CD4-positive, alpha-beta memory T cell (primary cell): ENCODE measurements around the gene AHNAK. TPM values are rescaled to one million over a fixed set of nuclear protein-coding genes. Genes with fewer than 3 reads are reported as not detected.

ENCODE experiments used
- CTCF ChIA-PET: fragments of 350-600 bp; sonication (Branson Sonifier 250); formaldehyde crosslinking; loops from one replicate; lab custom pipeline; 2021; ENCODE audit warnings: inconsistent platforms; ENCODE audit not compliant: partially characterized antibody; lab: Charles Lee
- POLR2A ChIA-PET: fragments of 350-600 bp; sonication (Branson Sonifier 250); formaldehyde crosslinking; loops from one replicate; lab custom pipeline; 2021; ENCODE audit not compliant: partially characterized antibody; lab: Charles Lee
- DNase-seq, 5 donors: peaks; one replicate each; pipeline versions ENCODE4 v3.0.0 to v3.0.0-alpha.2; 2020 to 2022; ENCODE audit warnings: mixed read lengths in 1 of 5
- H3K27ac ChIP-seq: one replicate; pipeline ENCODE4 v1.7.0; 2013; ENCODE audit warnings: low read depth, low read length
- H3K27me3 ChIP-seq: 2 replicates; pipeline ENCODE4 v1.7.0; 2013; ENCODE audit warnings: mild to moderate bottlenecking, low read length, moderate library complexity; ENCODE audit not compliant: insufficient read depth
- H3K36me3 ChIP-seq: 2 replicates; pipeline ENCODE4 v1.7.0; 2013; ENCODE audit warnings: mild to moderate bottlenecking, low read length, moderate library complexity; ENCODE audit not compliant: insufficient read depth
- H3K4me1 ChIP-seq: 2 replicates; pipeline ENCODE4 v1.7.0; 2013; ENCODE audit warnings: mild to moderate bottlenecking, low read length, moderate library complexity; ENCODE audit not compliant: insufficient read depth
- H3K4me3 ChIP-seq, 2 donors: one replicate each; pipeline ENCODE4 v1.7.0; 2013; ENCODE audit warnings: low read length in 2 of 2, mild to moderate bottlenecking in 1 of 2
- H3K9me3 ChIP-seq, 2 donors: one replicate each; pipeline ENCODE4 v1.7.0; 2013; ENCODE audit warnings: low read length in 2 of 2, control low read depth in 1 of 2; ENCODE audit not compliant: control insufficient read depth in 1 of 2
- H3K27ac Mint-ChIP-seq, 7 donors: one replicate each; pipeline ENCODE4 v1.8.0; 2020 to 2021; ENCODE audit warnings: mixed read lengths in 7 of 7, mild to moderate bottlenecking in 6 of 7, inconsistent platforms in 3 of 7, moderate library complexity in 3 of 7
- H3K27me3 Mint-ChIP-seq, 2 donors: one replicate each; pipeline ENCODE4 v1.8.0; 2020 to 2021; ENCODE audit warnings: mixed read lengths in 2 of 2
- H3K36me3 Mint-ChIP-seq, 2 donors: one replicate each; pipeline ENCODE4 v1.8.0; 2020 to 2021; ENCODE audit warnings: mixed read lengths in 2 of 2, inconsistent platforms in 1 of 2, mild to moderate bottlenecking in 1 of 2
- H3K4me1 Mint-ChIP-seq, 4 donors: one replicate each; pipeline ENCODE4 v1.8.0; 2020 to 2021; ENCODE audit warnings: mixed read lengths in 4 of 4, mild to moderate bottlenecking in 1 of 4
- H3K4me3 Mint-ChIP-seq, 8 donors: one replicate each; pipeline ENCODE4 v1.8.0; 2020 to 2021; ENCODE audit warnings: mixed read lengths in 8 of 8, mild to moderate bottlenecking in 7 of 8, moderate library complexity in 6 of 8, inconsistent platforms in 3 of 8
- H3K9me3 Mint-ChIP-seq, 8 donors: one replicate each; pipeline ENCODE4 v1.8.0; 2020 to 2021; ENCODE audit warnings: mixed read lengths in 8 of 8, mild to moderate bottlenecking in 5 of 8, inconsistent platforms in 3 of 8, moderate library complexity in 1 of 8
- intact Hi-C: fragments of 100-400 bp; cut with micrococcal nuclease; formaldehyde crosslinking; loops from one replicate; pipeline ENCODE4 v1.15.1; 2023
- polyA plus RNA-seq, 2 donors: library from polyadenylated mRNA; unstranded; fragments of 300-500 nt; fragmentation: Illumina TruSeq; gene quantifications; one replicate each; pipeline ENCODE4 v1.2.3, GENCODE V29; 2021
- total RNA-seq, 2 experiments: library from RNA; stranded (reverse); gene quantifications; one replicate each; pipeline ENCODE4 v1.2.3, GENCODE V29; 2021

The AHNAK gene
- total and polyA plus RNA-seq, 4 experiments from 2014 or later, result 23.5 to 573 (median 372) TPM

- ChIA-PET CTCF (interaction anchor here (1.0 to 2.7 kb wide), 5 partner anchors 8 to 123 kb away, joined by 4 to 20 read pairs (median 6); no protein-coding TSS in a partner anchor), POLR2A (interaction anchor here (0.8 to 16.0 kb wide), 5 partner anchors 7 to 123 kb away, joined by 3 to 751 read pairs (median 10); partner anchors contain the start of genes EEF1G and TUT1)
- H3K4me3 Mint-ChIP-seq, result peak overlapping the region; percentile 83 to 99 (median 88)
- DNase-seq, result peak in 1 of 5 donors; percentile 44
- Histone ChIP-seq H3K4me3 (no peak overlapping the region), H3K36me3 (no peaks in the 10 kb centered on the region), H3K9me3 (no peaks in the 10 kb centered on the region), H3K27ac (peak overlapping the region; percentile 97), H3K4me1 (peaks cover 70% of the 10 kb centered on the region), H3K27me3 (no peaks in the 10 kb centered on the region)
- H3K9me3 Mint-ChIP-seq, result peaks cover 0 to 4% (median 0%) of the 10 kb centered on the region in 8 donors
- H3K27me3 Mint-ChIP-seq, result peaks cover 0 to 2% of the 10 kb centered on the region in 2 donors
- H3K27ac Mint-ChIP-seq, result peak overlapping the region; percentile 83 to 99 (median 96)
- H3K36me3 Mint-ChIP-seq, result peaks cover 0 to 38% of the 10 kb centered on the region in 2 donors
- intact Hi-C loops, result no loop called here
- H3K4me1 Mint-ChIP-seq, result peaks cover 43 to 85% (median 58%) of the 10 kb centered on the region in 4 donors
Observed at GRCh38 chr11:62547691-62548281, 1.2 kb upstream of the AHNAK start.

- Histone ChIP-seq H3K4me3 (peak overlapping the region in 1 of 2 donors; percentile 91), H3K27me3 (no peaks in the 10 kb centered on the region), H3K27ac (peak overlapping the region; percentile 97), H3K36me3 (no peaks in the 10 kb centered on the region), H3K4me1 (peaks cover 70% of the 10 kb centered on the region), H3K9me3 (no peaks in the 10 kb centered on the region)
- peak overlapping the region; percentile 83 to 99 (median 88) for H3K4me3 Mint-ChIP-seq
- H3K27ac Mint-ChIP-seq, result peak overlapping the region; percentile 86 to 99 (median 96)
- DNase-seq, result no peak
- H3K4me1 Mint-ChIP-seq, result peaks cover 43 to 85% (median 58%) of the 10 kb centered on the region in 4 donors
- POLR2A ChIA-PET, result interaction anchor here (0.7 to 16.0 kb wide), 12 partner anchors 9 to 308 kb away, joined by 3 to 751 read pairs (median 4); partner anchors contain the start of genes C11orf98, CSKMT, EEF1G and LBHD1
- peaks cover 0 to 4% (median 0%) of the 10 kb centered on the region in 8 donors for H3K9me3 Mint-ChIP-seq
- H3K36me3 Mint-ChIP-seq, result peaks cover 0 to 41% of the 10 kb centered on the region in 2 donors
- peaks cover 0 to 2% of the 10 kb centered on the region in 2 donors for H3K27me3 Mint-ChIP-seq
- intact Hi-C loops, result loop anchor here (1.0 kb wide), 1 partner anchor 9 kb away; no protein-coding TSS in a partner anchor
- CTCF ChIA-PET, result interaction anchor here (1.0 to 2.7 kb wide), 4 partner anchors 9 to 122 kb away, joined by 5 to 20 read pairs (median 8); no protein-coding TSS in a partner anchor
Observed at GRCh38 chr11:62546929-62547625, 471 bp upstream of the AHNAK start.

DNA sequence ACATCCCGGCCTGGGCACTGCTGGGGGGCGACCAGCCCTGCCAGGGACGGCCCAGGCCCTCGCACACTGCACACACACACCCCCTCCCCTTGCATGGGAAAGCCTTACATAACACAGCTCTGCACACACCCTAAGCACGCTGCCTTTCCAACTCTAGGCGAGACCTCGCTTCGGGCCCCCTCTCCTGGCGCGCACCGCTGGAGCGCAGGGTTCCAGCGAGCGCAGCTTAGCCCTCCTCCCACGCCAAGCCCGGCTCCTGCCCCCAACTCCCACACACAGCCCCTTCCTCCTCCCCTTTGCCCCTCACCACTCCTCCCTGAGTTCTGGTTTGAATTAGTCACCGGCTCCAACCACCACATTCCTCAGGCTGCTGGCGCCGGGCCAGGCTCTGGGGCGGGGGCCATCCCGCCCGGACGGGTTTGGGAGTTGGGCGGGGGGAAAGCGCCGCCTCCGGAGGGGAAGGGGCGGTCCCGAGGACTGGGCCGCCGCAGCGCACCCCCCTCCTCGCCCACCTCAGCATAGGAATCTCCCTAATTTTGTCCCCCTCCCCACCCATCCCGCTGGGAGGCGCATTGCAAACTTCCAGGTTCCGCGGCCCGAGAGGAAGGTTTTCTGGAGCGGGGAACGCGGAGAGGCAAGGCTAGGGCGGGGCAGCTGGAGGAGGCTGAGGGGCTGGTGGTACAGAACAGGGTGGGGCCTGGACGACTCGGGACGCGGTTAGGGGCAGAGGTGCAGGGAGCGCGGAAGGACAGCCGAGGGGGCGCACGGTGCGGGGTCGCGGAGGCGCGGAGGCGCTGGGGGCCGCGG, 966 bp downstream of the AHNAK start:
- CTCF ChIA-PET, result interaction anchor here (5.1 to 13.4 kb wide), 3 partner anchors 10 to 121 kb away, joined by 24 to 450 read pairs (median 151); no protein-coding TSS in a partner anchor
- POLR2A ChIA-PET, result interaction anchor here (0.6 to 16.0 kb wide), 12 partner anchors 10 to 1661 kb away, joined by 3 to 751 read pairs (median 4); partner anchors contain the start of genes EEF1G, FERMT3, LBHD1 and TUT1
- Histone ChIP-seq H3K4me3 (peak overlapping the region; percentile 91 to 94), H3K27ac (peak overlapping the region; percentile 97), H3K36me3 (no peaks in the 10 kb centered on the region), H3K27me3 (no peaks in the 10 kb centered on the region), H3K4me1 (peaks cover 70% of the 10 kb centered on the region), H3K9me3 (no peaks in the 10 kb centered on the region)
- peak overlapping the region; percentile 97 to 99 (median 98) for H3K27ac Mint-ChIP-seq
- peaks cover 43 to 85% (median 60%) of the 10 kb centered on the region in 4 donors for H3K4me1 Mint-ChIP-seq
- intact Hi-C loops, result loop anchor here (1.0 kb wide), 1 partner anchor 11 kb away; no protein-coding TSS in a partner anchor
- H3K4me3 Mint-ChIP-seq, result peak overlapping the region; percentile 97 to 99 (median 98)
- no peaks in the 10 kb centered on the region for H3K9me3 Mint-ChIP-seq
- peaks cover 10 to 49% of the 10 kb centered on the region in 2 donors for H3K36me3 Mint-ChIP-seq
- H3K27me3 Mint-ChIP-seq, result no peaks in the 10 kb centered on the region
- DNase-seq, result peak; percentile 53 to 82 (median 54)

DNA sequence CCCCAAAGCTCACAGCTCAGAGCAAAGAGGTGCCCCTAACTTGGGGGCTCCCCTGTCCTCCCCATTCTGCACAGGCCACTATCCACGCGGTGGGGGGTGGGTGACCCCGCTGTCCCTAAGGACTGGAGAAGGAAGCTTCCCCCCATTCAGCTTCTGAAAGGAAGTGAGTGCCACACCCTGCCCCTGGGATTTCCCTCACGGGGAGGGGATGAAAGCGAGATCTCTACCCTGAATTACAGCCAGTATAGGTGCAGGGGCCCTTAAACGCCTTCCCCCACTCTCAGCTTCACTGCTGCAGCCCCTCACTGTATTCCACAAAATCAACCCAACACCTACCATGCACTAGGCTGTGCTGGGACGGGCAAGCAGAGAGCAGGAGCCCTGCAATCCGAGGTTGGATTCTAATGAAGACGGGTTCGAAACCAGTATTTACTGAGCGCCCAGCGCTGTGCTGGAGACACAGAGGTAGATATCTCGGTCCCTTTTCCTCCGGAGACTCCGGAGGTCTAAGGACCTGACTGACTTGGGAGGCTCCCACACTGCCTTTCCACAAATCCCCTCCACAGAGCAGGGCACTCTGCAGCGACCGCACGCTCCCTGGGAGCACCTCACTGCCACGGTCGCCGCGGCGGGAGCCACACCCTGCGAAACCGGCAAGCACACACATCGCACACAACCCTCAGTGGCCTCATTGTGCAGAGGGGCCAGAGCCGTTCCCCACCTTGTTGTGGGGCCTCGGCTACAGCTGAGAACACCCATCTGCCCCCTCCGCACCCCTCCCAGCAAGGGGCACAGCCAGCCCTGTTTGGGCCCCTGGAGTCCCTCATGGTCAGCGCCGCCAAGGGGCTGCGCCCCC, 1.8 kb downstream of the AHNAK start:
- intact Hi-C loops, result no loop called here
- H3K27ac ChIP-seq, result peak overlapping the region; percentile 97
- peaks cover 10 to 49% of the 10 kb centered on the region in 2 donors for H3K36me3 Mint-ChIP-seq
- no peaks in the 10 kb centered on the region for H3K27me3 Mint-ChIP-seq
- DNase-seq, result peak in 3 of 5 donors; percentile 45 to 68 (median 54)
- H3K4me1 ChIP-seq, result peaks cover 70% of the 10 kb centered on the region
- no peaks in the 10 kb centered on the region for H3K9me3 Mint-ChIP-seq
- no peaks in the 10 kb centered on the region for H3K27me3 ChIP-seq
- H3K9me3 ChIP-seq, result no peaks in the 10 kb centered on the region
- POLR2A ChIA-PET, result interaction anchor here (0.6 to 16.0 kb wide), 18 partner anchors 11 to 1662 kb away, joined by 3 to 751 read pairs (median 5); partner anchors contain the start of genes C11orf98, CSKMT, EEF1G and EML3
- CTCF ChIA-PET, result interaction anchor here (0.7 to 13.4 kb wide), 11 partner anchors 11 to 149 kb away, joined by 3 to 450 read pairs (median 4); partner anchors contain the start of gene EEF1G
- H3K4me3 ChIP-seq, result peak overlapping the region; percentile 91 to 94
- peak overlapping the region; percentile 97 to 99 (median 98) for H3K4me3 Mint-ChIP-seq
- H3K4me1 Mint-ChIP-seq, result peaks cover 43 to 85% (median 59%) of the 10 kb centered on the region in 4 donors
- no peaks in the 10 kb centered on the region for H3K36me3 ChIP-seq
- H3K27ac Mint-ChIP-seq, result peak overlapping the region; percentile 97 to 99 (median 98)

DNA sequence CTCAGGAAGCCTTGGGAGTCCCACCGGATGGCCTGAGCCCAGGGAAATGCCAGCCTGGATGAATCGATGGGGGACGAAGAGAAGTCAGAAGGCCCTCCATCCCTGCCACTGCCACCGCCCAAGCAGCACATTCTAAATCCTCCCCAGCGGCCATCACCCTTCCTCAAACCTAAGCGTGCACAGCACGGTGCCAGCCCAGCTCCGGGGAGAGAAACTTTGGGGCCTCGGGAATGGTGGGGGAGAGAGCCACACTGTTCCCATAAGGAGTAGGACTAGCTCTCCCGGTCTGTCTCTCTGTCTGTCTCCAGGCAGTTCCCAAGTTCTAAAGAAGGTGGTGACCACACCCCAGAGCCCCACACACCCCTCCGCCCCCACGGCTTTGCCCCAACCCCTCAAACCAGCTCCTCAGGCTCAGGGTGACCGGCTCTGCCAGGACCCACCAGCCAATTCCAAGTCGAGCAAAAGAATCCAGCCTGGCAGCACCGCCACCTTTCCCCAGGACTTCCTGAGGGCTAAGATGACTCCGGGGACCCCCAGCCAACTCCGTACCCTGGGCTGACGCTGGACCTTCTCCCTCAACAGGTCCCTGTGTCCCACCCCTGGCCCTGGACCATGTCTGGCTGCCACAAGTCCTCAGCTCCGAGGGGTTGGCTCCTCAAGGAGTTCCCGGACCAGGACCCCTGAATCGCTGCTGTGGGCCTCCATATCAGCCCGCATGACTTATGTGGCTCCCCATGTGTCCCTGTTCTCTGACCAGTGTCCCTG, 2.7 kb downstream of the AHNAK start:
- CTCF ChIA-PET, result interaction anchor here (0.6 to 13.4 kb wide), 23 partner anchors 11 to 231 kb away, joined by 3 to 450 read pairs (median 4); partner anchors contain the start of genes C11orf98, CSKMT, EEF1G and TUT1
- POLR2A ChIA-PET, result interaction anchor here (0.6 to 16.0 kb wide), 19 partner anchors 12 to 338 kb away, joined by 3 to 751 read pairs (median 6); partner anchors contain the start of genes C11orf98, CSKMT, EEF1G and EML3
- peak overlapping the region; percentile 97 to 99 (median 98) for H3K27ac Mint-ChIP-seq

More for the DNA sequence above, 2.7 kb downstream of the AHNAK start:
- no peaks in the 10 kb centered on the region for H3K9me3 ChIP-seq
- peaks cover 73% of the 10 kb centered on the region for H3K4me1 ChIP-seq
- H3K4me3 ChIP-seq, result peak overlapping the region; percentile 91 to 94
- peak overlapping the region; percentile 97 for H3K27ac ChIP-seq
- Mint-ChIP-seq H3K9me3 (no peaks in the 10 kb centered on the region), H3K27me3 (no peaks in the 10 kb centered on the region), H3K36me3 (peaks cover 10 to 51% of the 10 kb centered on the region in 2 donors), H3K4me3 (peak overlapping the region; percentile 97 to 99 (median 98)), H3K4me1 (peaks cover 47 to 88% (median 60%) of the 10 kb centered on the region in 4 donors)
- intact Hi-C loops, result loop anchor here (1.0 kb wide), 1 partner anchor 47 kb away; no protein-coding TSS in a partner anchor
- peak in 1 of 5 donors; percentile 30 for DNase-seq
- H3K36me3 ChIP-seq, result no peaks in the 10 kb centered on the region
- H3K27me3 ChIP-seq, result no peaks in the 10 kb centered on the region
